IMR-90 (cell line): Measurements from ENCODE around the gene ZFAND4. TPM values are rescaled to one million over a fixed set of nuclear protein-coding genes. Genes with fewer than 3 reads are reported as not detected.

Experiments used
- ATAC-seq: fragments of 200-7000 bp; cut with Tn5 transposase; 2 replicates; pipeline ENCODE4 v1.9.1; 2020; ENCODE audit warnings: low read depth, mild to moderate bottlenecking, moderate library complexity
- BruUV-seq: library from RNA; stranded (reverse); fragments of 400-500 nt; replicated peaks from 2 replicates; lab custom pipeline; 2021; lab: Mats Ljungman, UMichigan
- CTCF ChIA-PET: fragments of 300-600 bp; formaldehyde crosslinking; extraction: SDS; loops from one replicate; lab custom pipeline; 2021; ENCODE audit warnings: antibody characterized with exemption; lab: Yijun Ruan, JAX
- POLR2A ChIA-PET: fragments of 300-600 bp; sonication (Branson Sonifier 250); formaldehyde crosslinking; loops from one replicate; lab custom pipeline; 2022; ENCODE audit warnings: antibody characterized with exemption; ENCODE audit not compliant: unreplicated experiment; lab: Charles Lee
- DNase-seq: peaks from one replicate; pipeline ENCODE4 v3.0.0; 2013
- H2AFZ ChIP-seq: replicated peaks from 2 replicates; pipeline ENCODE3; 2013; ENCODE audit warnings: low read length, mild to moderate bottlenecking; ENCODE audit not compliant: poor library complexity
- H2AK5ac ChIP-seq: 2 replicates; pipeline ENCODE4 v1.6.1; 2013; ENCODE audit warnings: low read depth, low read length, inconsistent platforms
- H2AK9ac ChIP-seq: replicated peaks from 2 replicates; pipeline ENCODE3; 2013; ENCODE audit warnings: mild to moderate bottlenecking, low read depth, low read length, moderate library complexity; ENCODE audit not compliant: poor library complexity
- H2BK120ac ChIP-seq: 2 replicates; pipeline ENCODE4 v1.6.1; 2013; ENCODE audit warnings: low read depth, low read length, inconsistent platforms
- H2BK15ac ChIP-seq: 3 replicates; pipeline ENCODE4 v1.6.1; 2013; ENCODE audit warnings: low read depth, low read length, inconsistent platforms
- H2BK20ac ChIP-seq: 2 replicates; pipeline ENCODE4 v1.6.1; 2013; ENCODE audit warnings: low read depth, mild to moderate bottlenecking, inconsistent platforms, low read length, moderate library complexity
- H2BK5ac ChIP-seq: 2 replicates; pipeline ENCODE4 v1.6.1; 2013; ENCODE audit warnings: mild to moderate bottlenecking, low read depth, low read length, inconsistent platforms; ENCODE audit not compliant: poor library complexity, severe bottlenecking
- H3K14ac ChIP-seq: replicated peaks from 2 replicates; pipeline ENCODE4 v1.6.1; 2013; ENCODE audit warnings: low read depth, low read length, inconsistent platforms
- H3K18ac ChIP-seq: 2 replicates; pipeline ENCODE4 v1.6.1; 2013; ENCODE audit warnings: low read depth, low read length, control low read depth
- H3K23ac ChIP-seq: 2 replicates; pipeline ENCODE4 v1.6.1; 2013; ENCODE audit warnings: low read depth, low read length, inconsistent platforms
- H3K27ac ChIP-seq: 2 replicates; pipeline ENCODE4 v1.5.1; 2013; ENCODE audit warnings: mild to moderate bottlenecking, control low read depth, low read length; ENCODE audit not compliant: insufficient read depth
- H3K27me3 ChIP-seq: 2 replicates; pipeline ENCODE4 v1.6.1; 2013; ENCODE audit warnings: low read length; ENCODE audit not compliant: control insufficient read depth, insufficient read depth
- H3K36me3 ChIP-seq: 2 replicates; pipeline ENCODE4 v1.6.1; 2013; ENCODE audit warnings: low read length, mixed read lengths; ENCODE audit not compliant: control insufficient read depth, insufficient read depth
- H3K4ac ChIP-seq: 2 replicates; pipeline ENCODE4 v1.6.1; 2013; ENCODE audit warnings: low read depth, low read length, inconsistent platforms
- H3K4me1 ChIP-seq: 2 replicates; pipeline ENCODE4 v1.6.1; 2013; ENCODE audit warnings: low read length, mixed read lengths; ENCODE audit not compliant: control insufficient read depth, insufficient read depth
- H3K4me2 ChIP-seq: 2 replicates; pipeline ENCODE4 v1.6.1; 2013; ENCODE audit warnings: low read depth, mild to moderate bottlenecking, control low read depth, low read length, moderate library complexity
- H3K4me3 ChIP-seq: 2 replicates; pipeline ENCODE4 v1.5.1; 2013; ENCODE audit warnings: low read depth, mild to moderate bottlenecking, control low read depth, low read length, moderate library complexity; ENCODE audit not compliant: insufficient read depth
- H3K56ac ChIP-seq: 2 replicates; pipeline ENCODE4 v1.6.1; 2013; ENCODE audit warnings: low read length, inconsistent platforms; ENCODE audit not compliant: insufficient read depth; ENCODE audit errors: extremely low read depth
- H3K79me1 ChIP-seq, 2 experiments: 2 replicates each; pipeline ENCODE4 v1.6.1; 2013; ENCODE audit warnings: low read length in 2 of 2, inconsistent platforms in 1 of 2, low read depth in 1 of 2
- H3K9ac ChIP-seq: 2 replicates; pipeline ENCODE4 v1.6.1; 2013; ENCODE audit warnings: low read depth, low read length, control low read depth
- H3K9me1 ChIP-seq: 2 replicates; pipeline ENCODE4 v1.6.1; 2013; ENCODE audit warnings: low read length, inconsistent platforms; ENCODE audit not compliant: insufficient read depth
- H3K9me3 ChIP-seq: 2 replicates; pipeline ENCODE4 v1.6.1; 2013; ENCODE audit warnings: low read length; ENCODE audit not compliant: control insufficient read depth, insufficient read depth
- H4K20me1 ChIP-seq: 2 replicates; pipeline ENCODE4 v1.6.1; 2013; ENCODE audit warnings: low read length, inconsistent platforms; ENCODE audit not compliant: insufficient read depth
- H4K5ac ChIP-seq: 2 replicates; pipeline ENCODE4 v1.6.1; 2013; ENCODE audit warnings: mild to moderate bottlenecking, low read depth, low read length, control low read depth
- H4K8ac ChIP-seq, 2 experiments: 2 replicates each; pipeline ENCODE4 v1.6.1; 2013; ENCODE audit warnings: low read depth in 2 of 2, low read length in 2 of 2, control low read depth in 1 of 2, inconsistent platforms in 1 of 2
- H4K91ac ChIP-seq: 2 replicates; pipeline ENCODE4 v1.6.1; 2013; ENCODE audit warnings: low read depth, low read length, inconsistent platforms; ENCODE audit not compliant: insufficient read depth
- BHLHE40 ChIP-seq: fragments of 150-350 bp; IDR thresholded peaks from 2 replicates; pipeline ENCODE4 v1.6.1; 2016; ENCODE audit warnings: mild to moderate bottlenecking, low read depth, low read length
- CEBPB ChIP-seq: IDR thresholded peaks from 2 replicates; pipeline ENCODE4 v1.6.1; 2012; ENCODE audit warnings: low read depth, low read length, improper control_type of control experiment
- CHD1 ChIP-seq: IDR thresholded peaks from 2 replicates; pipeline ENCODE4 v1.6.1; 2012; ENCODE audit warnings: low read depth, low read length, improper control_type of control experiment
- FOS ChIP-seq: fragments of 150-350 bp; IDR thresholded peaks from 2 replicates; pipeline ENCODE4 v1.6.1; 2016; ENCODE audit warnings: low read depth, low read length
- MXI1 ChIP-seq: IDR thresholded peaks from 2 replicates; pipeline ENCODE4 v1.6.1; 2012; ENCODE audit warnings: low read depth, mild to moderate bottlenecking, low read length, moderate library complexity, borderline replicate concordance
- NFE2L2 ChIP-seq: fragments of 150-350 bp; IDR thresholded peaks from 2 replicates; pipeline ENCODE4 v1.6.1; 2016; ENCODE audit warnings: low read depth, mild to moderate bottlenecking, low read length
- POLR2A ChIP-seq: IDR thresholded peaks from 2 replicates; pipeline ENCODE4 v1.6.1; 2012; ENCODE audit warnings: mild to moderate bottlenecking, low read depth, low read length
- RAD21 ChIP-seq: IDR thresholded peaks from 2 replicates; pipeline ENCODE4 v1.6.1; 2012; ENCODE audit warnings: low read length, improper control_type of control experiment
- RCOR1 ChIP-seq: IDR thresholded peaks from 2 replicates; pipeline ENCODE4 v1.6.1; 2012; ENCODE audit warnings: mild to moderate bottlenecking, low read length, improper control_type of control experiment; ENCODE audit not compliant: insufficient replicate concordance
- RFX5 ChIP-seq: IDR thresholded peaks from 2 replicates; pipeline ENCODE4 v1.8.0; 2012; ENCODE audit warnings: low read depth, mild to moderate bottlenecking, low read length, moderate library complexity
- USF2 ChIP-seq: fragments of 150-350 bp; IDR thresholded peaks from 2 replicates; pipeline ENCODE4 v1.6.1; 2017; ENCODE audit warnings: mild to moderate bottlenecking, antibody characterized with exemption, low read length, low read depth
- dilution Hi-C: fragments of 300-500 bp; cut with HindIII; formaldehyde crosslinking; loops from one replicate; pipeline ENCODE4 v1.14.3; 2018; ENCODE audit warnings: low sequenced_read_pairs; ENCODE audit not compliant: unreplicated experiment
- in situ Hi-C: fragments of 300-500 bp; cut with MboI; formaldehyde crosslinking; loops from 3 replicates; pipeline ENCODE4 v1.14.3; 2019; ENCODE audit warnings: low sequenced_read_pairs, inconsistent platforms, mixed read lengths
- intact Hi-C: fragments of 100-400 bp; cut with micrococcal nuclease; formaldehyde crosslinking; loops from 2 replicates; pipeline ENCODE4 v1.10.0; 2022
- polyA plus RNA-seq, 3 experiments: library from polyadenylated mRNA; depleted of rRNA; stranded (reverse); fragments of >200 nt; gene quantifications; 2 replicates each; pipeline ENCODE4 v1.2.3, GENCODE V29; 2012; ENCODE audit warnings: low replicate concordance in 1 of 3
- total RNA-seq: library from RNA; depleted of rRNA; stranded (reverse); fragments of >200 nt; gene quantifications from 2 replicates; pipeline ENCODE4 v1.2.3, GENCODE V29; 2012

ZFAND4 gene
- total and polyA plus RNA-seq, 2 of the 4 experiments (the other 2 are of a cell fraction), result 2.0 to 3.4 TPM

DNA sequence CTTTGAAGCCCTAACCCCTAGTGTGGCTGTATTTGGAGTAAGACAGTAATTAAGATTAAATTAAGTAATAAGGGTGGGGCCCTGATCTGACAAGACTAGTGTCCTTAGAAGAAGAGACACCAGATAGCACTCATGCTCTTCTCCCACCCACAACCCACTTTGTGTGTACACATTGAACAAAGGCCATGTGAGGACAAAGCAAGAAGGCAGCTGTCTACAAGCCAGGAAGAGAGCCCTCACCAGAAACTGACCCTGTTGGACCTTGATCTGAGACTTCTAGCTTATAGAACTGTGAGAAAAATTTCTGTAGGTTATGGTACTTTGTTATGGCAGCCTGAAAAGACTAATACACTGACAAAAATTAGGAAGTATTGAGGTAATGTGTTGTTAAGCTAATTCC, 59.8 kb downstream of the ZFAND4 start:
- Histone ChIP-seq H3K36me3 (0 out of 2 replicates have a peak, but pooled peaks cover 1% of the 10 kb centered on the region), H4K91ac (no peak overlapping the region), H2BK15ac (no peak overlapping the region), H4K8ac (no peak overlapping the region), H3K14ac (no peak overlapping the region), H3K4ac (no peak overlapping the region), H3K23ac (no peak overlapping the region), H3K4me2 (no peak overlapping the region), H2AK5ac (no peak overlapping the region), H3K9ac (no peak overlapping the region), H3K27me3 (no peaks in the 10 kb centered on the region), H3K4me1 (no peaks in the 10 kb centered on the region), H4K20me1 (no peaks in the 10 kb centered on the region), H2BK20ac (no peak overlapping the region), H3K4me3 (no peak overlapping the region), H2AK9ac (no peak overlapping the region), H3K9me1 (no peaks in the 10 kb centered on the region), H3K18ac (no peak overlapping the region), H2AFZ (no peak overlapping the region), H3K56ac (no peak overlapping the region), H4K5ac (no peak overlapping the region), H3K27ac (no peak overlapping the region), H3K9me3 (no peaks in the 10 kb centered on the region), H2BK120ac (no peak overlapping the region), H2BK5ac (no peak overlapping the region), H3K79me1 (no peaks in the 10 kb centered on the region)
- CTCF ChIA-PET, result no interaction called here
- DNase-seq (no peak), ATAC-seq (no peak)
- intact Hi-C loops, result no loop called here
- no TSS peak for BruUV-seq
- in situ Hi-C loops, result no loop called here
- dilution Hi-C loops, result no loop called here
- TF ChIP-seq RFX5 (no peak), NFE2L2 (no peak), MXI1 (no peak), RAD21 (no peak), POLR2A (no peak), FOS (no peak), RCOR1 (no peak), CEBPB (no peak), CHD1 (no peak), BHLHE40 (no peak), USF2 (no peak)
- POLR2A ChIA-PET, result no interaction called here
